Measurements from ENCODE around the gene DIP2C. TPM values are rescaled to one million over a fixed set of nuclear protein-coding genes. Genes with fewer than 3 reads are reported as not detected.

Gene DIP2C
- total RNA-seq, 4 donors from 2014 or later = 13.4 to 32.0 (median 18.4) TPM

GRCh38 chr10:519716-520401, 169.6 kb downstream of the DIP2C start:
- TF ChIP-seq POLR2A (IDR thresholded peaks at IDR 0.05) = no peak
- no peak for TF ChIP-seq POLR2AphosphoS5 (IDR thresholded peaks at IDR 0.05)
- TF ChIP-seq EP300 (IDR thresholded peaks at IDR 0.05; ENCODE audit: low read depth) = no peak
- TF ChIP-seq, protein P1, sequence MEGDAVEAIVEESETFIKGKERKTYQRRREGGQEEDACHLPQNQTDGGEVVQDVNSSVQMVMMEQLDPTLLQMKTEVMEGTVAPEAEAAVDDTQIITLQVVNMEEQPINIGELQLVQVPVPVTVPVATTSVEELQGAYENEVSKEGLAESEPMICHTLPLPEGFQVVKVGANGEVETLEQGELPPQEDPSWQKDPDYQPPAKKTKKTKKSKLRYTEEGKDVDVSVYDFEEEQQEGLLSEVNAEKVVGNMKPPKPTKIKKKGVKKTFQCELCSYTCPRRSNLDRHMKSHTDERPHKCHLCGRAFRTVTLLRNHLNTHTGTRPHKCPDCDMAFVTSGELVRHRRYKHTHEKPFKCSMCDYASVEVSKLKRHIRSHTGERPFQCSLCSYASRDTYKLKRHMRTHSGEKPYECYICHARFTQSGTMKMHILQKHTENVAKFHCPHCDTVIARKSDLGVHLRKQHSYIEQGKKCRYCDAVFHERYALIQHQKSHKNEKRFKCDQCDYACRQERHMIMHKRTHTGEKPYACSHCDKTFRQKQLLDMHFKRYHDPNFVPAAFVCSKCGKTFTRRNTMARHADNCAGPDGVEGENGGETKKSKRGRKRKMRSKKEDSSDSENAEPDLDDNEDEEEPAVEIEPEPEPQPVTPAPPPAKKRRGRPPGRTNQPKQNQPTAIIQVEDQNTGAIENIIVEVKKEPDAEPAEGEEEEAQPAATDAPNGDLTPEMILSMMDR (IDR thresholded peaks at IDR 0.05) = no peak
- intact Hi-C loops (cut with DNase I; ENCODE audit: low total_unique reads) = no loop called here
- DNase-seq = no peak
- in situ Hi-C loops (cut with MboI; ENCODE audit: low pct_ligation_motif_present in 1 of 4, low pct_unique_long_range_greater_than_20kb in 1 of 4, low sequenced_read_pairs in 3 of 4) = loop anchor here in 2 of 4 donors (25.0 kb wide), 2 partner anchors 167 to 267 kb away; partner anchors contain the start of gene DIP2C (in 1 of the 2)
- Histone ChIP-seq H3K27ac (peak overlapping the region in 1 of 4 donors; percentile 31), H3K9me3 (no peaks in the 10 kb centered on the region), H3K4me1 (peaks cover 0 to 11% (median 5%) of the 10 kb centered on the region in 4 donors), H3K27me3 (no peaks in the 10 kb centered on the region), H3K36me3 (no peaks in the 10 kb centered on the region), H3K4me3 (no peak overlapping the region)
- WGBS, 2 donors (ENCODE audit: low coverage in 1 of 2) = 80 to 95% methylated on average over 3 to 24 of the region's 25 CpGs

DNA sequence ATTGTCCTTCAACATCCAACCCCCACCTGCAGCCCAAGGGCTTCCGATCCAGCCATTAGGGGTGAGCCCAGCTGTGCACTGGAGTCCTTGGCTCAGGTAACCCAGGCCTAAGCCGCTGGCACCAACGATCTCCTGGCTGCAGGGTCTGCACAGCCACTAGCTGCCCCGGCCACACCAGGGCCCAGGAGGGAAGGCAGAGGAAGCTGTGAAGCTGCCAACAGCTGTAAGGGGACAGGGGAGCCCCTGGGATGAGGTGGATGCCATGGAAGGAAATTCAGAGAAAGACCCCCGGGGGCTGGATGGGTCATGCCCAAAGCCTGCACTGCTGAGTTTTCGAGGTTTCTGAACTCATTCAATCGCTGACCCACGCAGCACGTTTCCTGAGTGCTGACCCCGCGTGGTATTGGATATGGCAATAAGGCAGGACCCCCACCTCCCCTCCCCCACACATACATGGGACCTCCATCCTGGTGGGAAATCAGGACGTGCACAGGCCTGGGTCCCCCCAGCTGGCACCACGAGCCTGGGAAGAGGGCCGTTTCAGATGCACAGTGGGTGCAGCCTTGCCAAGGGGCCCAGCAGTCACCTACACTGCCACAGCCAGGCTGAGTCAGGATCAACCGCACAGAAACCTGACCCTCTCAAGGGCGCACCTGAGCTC, 170.3 kb downstream of the DIP2C start:
- 89 to 100% methylated on average over 1 to 16 of the region's 16 CpGs for WGBS, 2 donors (ENCODE audit: low coverage in 1 of 2)
- intact Hi-C loops (cut with DNase I; ENCODE audit: low total_unique reads) = no loop called here
- no peak overlapping the region for H3K27ac ChIP-seq

GRCh38 chr10:517872-518475, 171.5 kb downstream of the DIP2C start:
- DNase-seq = no peak
- no peaks in the 10 kb centered on the region for H3K36me3 ChIP-seq
- intact Hi-C loops (cut with DNase I; ENCODE audit: low total_unique reads) (no loop called here), in situ Hi-C loops (cut with MboI; ENCODE audit: low pct_ligation_motif_present in 1 of 4, low pct_unique_long_range_greater_than_20kb in 1 of 4, low sequenced_read_pairs in 3 of 4) (loop anchor here in 2 of 4 donors (25.0 kb wide), 2 partner anchors 169 to 269 kb away; partner anchors contain the start of gene DIP2C (in 1 of the 2))
- H3K9me3 ChIP-seq = no peaks in the 10 kb centered on the region
- no peak overlapping the region for H3K4me3 ChIP-seq
- peaks cover 0 to 21% (median 9%) of the 10 kb centered on the region in 4 donors for H3K4me1 ChIP-seq
- TF ChIP-seq, protein P1 (IDR thresholded peaks at IDR 0.05) = no peak
- TF ChIP-seq POLR2A (IDR thresholded peaks at IDR 0.05) (no peak), POLR2AphosphoS5 (IDR thresholded peaks at IDR 0.05) (no peak), EP300 (IDR thresholded peaks at IDR 0.05; ENCODE audit: low read depth) (no peak)
- WGBS, 2 donors (ENCODE audit: low coverage in 1 of 2) = 88% methylated on average over 15 of the region's 15 CpGs; no CpG with 5 or more reads in 1 of the 2 donors
- H3K27ac ChIP-seq = no peak overlapping the region
- H3K27me3 ChIP-seq = no peaks in the 10 kb centered on the region

More for the DNA sequence above, 170.3 kb downstream of the DIP2C start:
- H3K36me3 ChIP-seq = no peaks in the 10 kb centered on the region
- in situ Hi-C loops (cut with MboI; ENCODE audit: low pct_ligation_motif_present in 1 of 4, low pct_unique_long_range_greater_than_20kb in 1 of 4, low sequenced_read_pairs in 3 of 4) = loop anchor here in 2 of 4 donors (25.0 kb wide), 2 partner anchors 168 to 268 kb away; partner anchors contain the start of gene DIP2C (in 1 of the 2)
- H3K4me3 ChIP-seq = no peak overlapping the region
- H3K9me3 ChIP-seq = no peaks in the 10 kb centered on the region
- H3K4me1 ChIP-seq = peaks cover 0 to 12% (median 6%) of the 10 kb centered on the region in 4 donors
- DNase-seq = no peak
- no peaks in the 10 kb centered on the region for H3K27me3 ChIP-seq
- TF ChIP-seq EP300 (IDR thresholded peaks at IDR 0.05; ENCODE audit: low read depth) = no peak
- TF ChIP-seq POLR2AphosphoS5 (IDR thresholded peaks at IDR 0.05) = no peak

DNA sequence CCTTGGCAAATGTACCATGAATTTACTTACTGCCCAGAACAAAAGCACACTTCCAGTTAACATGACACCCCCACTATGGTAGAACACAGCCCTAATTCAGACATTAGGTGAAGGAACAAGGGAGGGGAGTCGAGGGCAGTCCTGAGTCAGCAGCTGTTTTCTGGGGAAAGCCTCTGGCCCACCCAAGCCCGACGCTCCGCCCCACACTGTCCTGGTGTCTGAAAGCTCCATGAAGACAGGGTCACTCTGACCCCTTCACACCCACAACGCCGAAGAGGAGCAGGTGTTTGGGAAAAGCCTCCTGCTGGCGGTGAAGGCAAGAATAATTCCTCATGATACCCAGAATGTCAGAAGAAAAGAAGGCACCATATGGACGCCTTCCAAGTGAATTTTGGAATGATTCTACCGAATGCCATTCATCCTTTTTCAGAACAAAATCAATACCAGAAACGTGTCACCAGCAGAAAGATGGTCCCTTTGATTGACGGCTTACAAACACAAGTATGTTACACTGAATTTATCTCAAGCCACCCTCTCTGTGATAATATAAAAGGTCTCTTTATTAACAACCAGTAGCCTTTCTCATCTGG, 172.1 kb downstream of the DIP2C start:
- Histone ChIP-seq H3K4me3 (no peak overlapping the region), H3K36me3 (no peaks in the 10 kb centered on the region), H3K9me3 (no peaks in the 10 kb centered on the region), H3K27ac (no peak overlapping the region), H3K27me3 (no peaks in the 10 kb centered on the region), H3K4me1 (peaks cover 0 to 21% (median 7%) of the 10 kb centered on the region in 4 donors)
- no peak for TF ChIP-seq POLR2A (IDR thresholded peaks at IDR 0.05)
- TF ChIP-seq, protein P1 (IDR thresholded peaks at IDR 0.05) = no peak
- no peak for TF ChIP-seq EP300 (IDR thresholded peaks at IDR 0.05; ENCODE audit: low read depth)
- no peak for TF ChIP-seq POLR2AphosphoS5 (IDR thresholded peaks at IDR 0.05)
- in situ Hi-C loops (cut with MboI; ENCODE audit: low pct_ligation_motif_present in 1 of 4, low pct_unique_long_range_greater_than_20kb in 1 of 4, low sequenced_read_pairs in 3 of 4) = loop anchor here in 2 of 4 donors (25.0 kb wide), 2 partner anchors 170 to 270 kb away; partner anchors contain the start of gene DIP2C (in 1 of the 2)
- no peak for DNase-seq
- WGBS, 2 donors (ENCODE audit: low coverage in 1 of 2) = 77% methylated on average over 5 to 11 of the region's 11 CpGs
- intact Hi-C loops (cut with DNase I; ENCODE audit: low total_unique reads) = no loop called here

Data from transverse colon (tissue), 4 donors.